Islet of Langerhans (tissue), 1 donor: Measurements from ENCODE around the gene SYNDIG1.

ENCODE experiments used
- FAIRE-seq: peaks from one replicate; lab custom pipeline; 2011; peaks lifted over from hg19 to GRCh38; lab: Jason Lieb, UNC

SYNDIG1 gene

GRCh38 chr20:24658920-24659660, 189.7 kb downstream of the SYNDIG1 start:
- no peak for FAIRE-seq

GRCh38 chr20:24659835-24660234, 190.4 kb downstream of the SYNDIG1 start:
- no peak for FAIRE-seq

- FAIRE-seq, result no peak
Observed at GRCh38 chr20:24660651-24661050, 191.2 kb downstream of the SYNDIG1 start.

GRCh38 chr20:24661255-24661654, 191.8 kb downstream of the SYNDIG1 start:
- FAIRE-seq, result no peak

GRCh38 chr20:24662322-24662721, 192.9 kb downstream of the SYNDIG1 start:
- FAIRE-seq, result no peak

- FAIRE-seq, result no peak
Observed at GRCh38 chr20:24662752-24663365, 193.4 kb downstream of the SYNDIG1 start.

- FAIRE-seq, result no peak
Observed at GRCh38 chr20:24663496-24663895, 194.1 kb downstream of the SYNDIG1 start.

- no peak for FAIRE-seq
Observed at GRCh38 chr20:24664266-24664986, 195.0 kb downstream of the SYNDIG1 start.

- no peak for FAIRE-seq
Observed at GRCh38 chr20:24665196-24665595, 195.8 kb downstream of the SYNDIG1 start.

- FAIRE-seq, result no peak
Observed at GRCh38 chr20:24665741-24666191, 196.3 kb downstream of the SYNDIG1 start.

- FAIRE-seq, result no peak
Observed at GRCh38 chr20:24667689-24668383, 198.4 kb downstream of the SYNDIG1 start.

GRCh38 chr20:24668384-24668702, 198.9 kb downstream of the SYNDIG1 start:
- no peak for FAIRE-seq

GRCh38 chr20:24668791-24669190, 199.4 kb downstream of the SYNDIG1 start:
- FAIRE-seq, result no peak

- FAIRE-seq, result no peak
Observed at GRCh38 chr20:24669701-24670100, 200.3 kb downstream of the SYNDIG1 start.

GRCh38 chr20:24670341-24670872, 201.0 kb downstream of the SYNDIG1 start:
- FAIRE-seq, result no peak

- FAIRE-seq, result no peak
Observed at GRCh38 chr20:24670981-24671380, 201.6 kb downstream of the SYNDIG1 start.

- no peak for FAIRE-seq
Observed at GRCh38 chr20:24672181-24672880, 202.9 kb downstream of the SYNDIG1 start.

- FAIRE-seq, result no peak
Observed at GRCh38 chr20:24672886-24673677, 203.7 kb downstream of the SYNDIG1 start.

GRCh38 chr20:24673678-24674570, 204.5 kb downstream of the SYNDIG1 start:
- no peak for FAIRE-seq
